ENCODE data around the gene TELO2.

TELO2 gene

GRCh38 chr16:1455190-1456171 lies 37.7 kb upstream of the TELO2 start:
- Histone ChIP-seq H3K4me3 (ENCODE audit: low read depth, low read length) (no peak overlapping the region), H3K9me3 (ENCODE audit: severe bottlenecking) (no peaks in the 10 kb centered on the region), H3K27ac (no peak overlapping the region), H3K36me3 (peaks cover 51% of the 10 kb centered on the region), H3K27me3 (ENCODE audit: insufficient read depth, low read depth, severe bottlenecking) (no peaks in the 10 kb centered on the region)
- TF ChIP-seq CTCF (IDR thresholded peaks at IDR 0.05; ENCODE audit: low read depth, low read length) = no peak
- DNase-seq = no peak

GRCh38 chr16:1456951-1457350 lies 36.2 kb upstream of the TELO2 start:
- no peak overlapping the region for H3K27ac ChIP-seq
- TF ChIP-seq CTCF (IDR thresholded peaks at IDR 0.05; ENCODE audit: low read depth, low read length) = no peak
- no peak overlapping the region for H3K4me3 ChIP-seq (ENCODE audit: low read depth, low read length)
- DNase-seq = no peak
- H3K9me3 ChIP-seq (ENCODE audit: severe bottlenecking) = no peaks in the 10 kb centered on the region
- H3K36me3 ChIP-seq = peaks cover 51% of the 10 kb centered on the region
- H3K27me3 ChIP-seq (ENCODE audit: insufficient read depth, low read depth, severe bottlenecking) = no peaks in the 10 kb centered on the region

GRCh38 chr16:1457489-1458245 lies 35.5 kb upstream of the TELO2 start:
- H3K27me3 ChIP-seq (ENCODE audit: insufficient read depth, low read depth, severe bottlenecking) = no peaks in the 10 kb centered on the region
- H3K27ac ChIP-seq = no peak overlapping the region
- peaks cover 46% of the 10 kb centered on the region for H3K36me3 ChIP-seq
- TF ChIP-seq CTCF (IDR thresholded peaks at IDR 0.05; ENCODE audit: low read depth, low read length) = no peak
- no peak for DNase-seq
- H3K4me3 ChIP-seq (ENCODE audit: low read depth, low read length) = no peak overlapping the region
- H3K9me3 ChIP-seq (ENCODE audit: severe bottlenecking) = no peaks in the 10 kb centered on the region

GRCh38 chr16:1458336-1458976 lies 34.7 kb upstream of the TELO2 start:
- H3K27ac ChIP-seq = no peak overlapping the region
- H3K27me3 ChIP-seq (ENCODE audit: insufficient read depth, low read depth, severe bottlenecking) = no peaks in the 10 kb centered on the region
- no peak for TF ChIP-seq CTCF (IDR thresholded peaks at IDR 0.05; ENCODE audit: low read depth, low read length)
- DNase-seq = no peak
- no peak overlapping the region for H3K4me3 ChIP-seq (ENCODE audit: low read depth, low read length)
- peaks cover 38% of the 10 kb centered on the region for H3K36me3 ChIP-seq
- H3K9me3 ChIP-seq (ENCODE audit: severe bottlenecking) = no peaks in the 10 kb centered on the region

- Histone ChIP-seq H3K27me3 (ENCODE audit: insufficient read depth, low read depth, severe bottlenecking) (no peaks in the 10 kb centered on the region), H3K9me3 (ENCODE audit: severe bottlenecking) (no peaks in the 10 kb centered on the region), H3K4me3 (ENCODE audit: low read depth, low read length) (no peak overlapping the region), H3K27ac (no peak overlapping the region), H3K36me3 (peaks cover 39% of the 10 kb centered on the region)
- no peak for DNase-seq
- no peak for TF ChIP-seq CTCF (IDR thresholded peaks at IDR 0.05; ENCODE audit: low read depth, low read length)
Measured at GRCh38 chr16:1458977-1459341, 34.2 kb upstream of the TELO2 start.
